C4-2B (cell line): ENCODE results near the gene CST11.

Source experiments
- ZFX ChIP-seq: fragments of 450-650 bp; IDR thresholded peaks from 2 replicates; pipeline ENCODE4 v1.6.1; 2017
- TF ChIP-seq, protein P1 (sequence below): fragments of 450-650 bp; conservative IDR thresholded peaks from 2 replicates; pipeline ENCODE4 v1.5.1; 2017; ENCODE audit warnings: mild to moderate bottlenecking

DNA sequence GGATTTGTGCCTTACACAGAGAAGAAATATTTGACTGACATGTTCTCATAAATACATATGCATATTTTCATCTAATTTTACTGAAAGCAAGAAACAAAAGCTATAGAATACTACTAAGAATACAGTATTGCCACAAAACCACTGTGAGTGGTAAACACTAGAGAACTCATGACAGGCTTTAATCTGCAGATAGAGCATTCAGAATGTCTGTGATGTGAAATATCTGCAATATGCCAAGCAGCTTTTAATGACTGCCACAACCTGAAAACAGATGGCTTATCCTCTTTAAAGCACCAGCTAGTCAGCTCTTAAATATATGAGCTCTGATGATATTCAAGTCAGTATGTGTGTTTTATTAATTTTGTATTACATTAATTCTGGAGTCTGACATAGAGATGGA is 34.8 kb downstream of the CST11 start:
- TF ChIP-seq, protein P1, sequence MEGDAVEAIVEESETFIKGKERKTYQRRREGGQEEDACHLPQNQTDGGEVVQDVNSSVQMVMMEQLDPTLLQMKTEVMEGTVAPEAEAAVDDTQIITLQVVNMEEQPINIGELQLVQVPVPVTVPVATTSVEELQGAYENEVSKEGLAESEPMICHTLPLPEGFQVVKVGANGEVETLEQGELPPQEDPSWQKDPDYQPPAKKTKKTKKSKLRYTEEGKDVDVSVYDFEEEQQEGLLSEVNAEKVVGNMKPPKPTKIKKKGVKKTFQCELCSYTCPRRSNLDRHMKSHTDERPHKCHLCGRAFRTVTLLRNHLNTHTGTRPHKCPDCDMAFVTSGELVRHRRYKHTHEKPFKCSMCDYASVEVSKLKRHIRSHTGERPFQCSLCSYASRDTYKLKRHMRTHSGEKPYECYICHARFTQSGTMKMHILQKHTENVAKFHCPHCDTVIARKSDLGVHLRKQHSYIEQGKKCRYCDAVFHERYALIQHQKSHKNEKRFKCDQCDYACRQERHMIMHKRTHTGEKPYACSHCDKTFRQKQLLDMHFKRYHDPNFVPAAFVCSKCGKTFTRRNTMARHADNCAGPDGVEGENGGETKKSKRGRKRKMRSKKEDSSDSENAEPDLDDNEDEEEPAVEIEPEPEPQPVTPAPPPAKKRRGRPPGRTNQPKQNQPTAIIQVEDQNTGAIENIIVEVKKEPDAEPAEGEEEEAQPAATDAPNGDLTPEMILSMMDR = no peak
- no peak for TF ChIP-seq ZFX
